A549 (cell line): ENCODE results near the gene APOL3. TPM values are rescaled to one million over a fixed set of nuclear protein-coding genes. Genes with fewer than 3 reads are reported as not detected.

ENCODE experiments used
- ATAC-seq, 2 experiments: fragments of 200-7000 bp in 1 of 2; fragments of >200 bp in 1 of 2; cut with Nextera tagmentation in 1 of 2; cut with Tn5 transposase in 1 of 2; 3 replicates each; pipeline versions ENCODE4 v1.8.0 to v1.9.1; 2018 to 2020; ENCODE audit warnings: mild to moderate bottlenecking in 1 of 2, moderate library complexity in 1 of 2
- CTCF ChIA-PET: fragments of 300-600 bp; sonication (Branson Sonifier 250); formaldehyde crosslinking; extraction: SDS; loops from one replicate; lab custom pipeline; 2021; ENCODE audit warnings: antibody characterized with exemption, inconsistent platforms; lab: Yijun Ruan, JAX
- POLR2A ChIA-PET: fragments of 350-600 bp; formaldehyde crosslinking; extraction: SDS; loops from one replicate; lab custom pipeline; 2021; ENCODE audit warnings: antibody characterized with exemption, inconsistent platforms; lab: Yijun Ruan, JAX
- DNase-seq, 2 experiments: peaks; one replicate each; pipeline versions ENCODE4 v3.0.0 to v3.0.0-alpha.2; 2011 to 2016; ENCODE audit warnings: low read depth in 1 of 2, low spot score in 1 of 2
- FAIRE-seq: peaks from 2 replicates; lab custom pipeline; 2011; peaks lifted over from hg19 to GRCh38; lab: Jason Lieb, UNC
- H3K27ac ChIP-seq, 2 experiments: fragments of >200 bp; sonication (Bioruptor Twin); formaldehyde crosslinking; 3 replicates each; pipeline ENCODE4 v1.5.1; 2016 to 2017
- H3K4me1 ChIP-seq: fragments of >200 bp; sonication (Bioruptor Twin); formaldehyde crosslinking; 3 replicates; pipeline ENCODE4 v1.6.1; 2016
- H3K4me2 ChIP-seq: fragments of >200 bp; sonication (Bioruptor Twin); formaldehyde crosslinking; 3 replicates; pipeline ENCODE4 v1.6.1; 2016
- H3K4me3 ChIP-seq: fragments of >200 bp; sonication (Bioruptor Twin); formaldehyde crosslinking; 3 replicates; pipeline ENCODE4 v1.5.1; 2016
- H3K9me3 ChIP-seq: fragments of >200 bp; sonication (Bioruptor Twin); formaldehyde crosslinking; 3 replicates; pipeline ENCODE4 v1.6.1; 2016
- BHLHE40 ChIP-seq: IDR thresholded peaks from 2 replicates; pipeline ENCODE4 v1.6.1; 2012; ENCODE audit warnings: low read depth, low read length, inconsistent platforms
- CEBPB ChIP-seq, 2 experiments: fragments of >200 bp in 1 of 2; sonication (Bioruptor Twin) in 1 of 2; formaldehyde crosslinking in 1 of 2; IDR thresholded peaks; 2 replicates each; pipeline ENCODE4 v1.6.1; 2012 to 2016
- EHF ChIP-seq: fragments of 250-450 bp; sonication (Bioruptor Pico); IDR thresholded peaks from 2 replicates; pipeline ENCODE4 v1.5.0; 2020; ENCODE audit warnings: mild to moderate bottlenecking
- ESRRA ChIP-seq: fragments of 150-350 bp; IDR thresholded peaks from 2 replicates; pipeline ENCODE4 v1.6.1; 2014; ENCODE audit warnings: mild to moderate bottlenecking, low read length, borderline replicate concordance
- FOSL2 ChIP-seq, 2 experiments: fragments of 450-650 bp in 1 of 2; fragments of >200 bp in 1 of 2; sonication (Bioruptor Twin) in 1 of 2; formaldehyde crosslinking; IDR thresholded peaks; 2 replicates each; pipeline versions ENCODE4 v1.5.0 to v1.6.1; 2016 to 2020; ENCODE audit warnings: mild to moderate bottlenecking in 1 of 2, moderate library complexity in 1 of 2
- FOXS1 ChIP-seq: fragments of 250-450 bp; sonication (Bioruptor Pico); IDR thresholded peaks from 2 replicates; pipeline ENCODE4 v1.5.0; 2020; ENCODE audit warnings: mild to moderate bottlenecking, moderate library complexity
- HDAC2 ChIP-seq: fragments of 200-600 bp; sonication (generic); IDR thresholded peaks from 2 replicates; pipeline ENCODE4 v1.6.1; 2016
- HOXB13 ChIP-seq: fragments of 250-450 bp; sonication (Bioruptor Pico); IDR thresholded peaks from 2 replicates; pipeline ENCODE4 v1.5.0; 2020; ENCODE audit warnings: low read depth, mild to moderate bottlenecking, moderate library complexity
- HOXB5 ChIP-seq: fragments of 250-450 bp; sonication (Bioruptor Pico); IDR thresholded peaks from 2 replicates; pipeline ENCODE4 v1.5.0; 2020; ENCODE audit warnings: mild to moderate bottlenecking, moderate library complexity
- KDM1A ChIP-seq: fragments of 200-600 bp; sonication (generic); IDR thresholded peaks from 2 replicates; pipeline ENCODE4 v1.6.1; 2016; ENCODE audit warnings: low read depth, mild to moderate bottlenecking
- KDM5A ChIP-seq: fragments of 200-600 bp; sonication (generic); IDR thresholded peaks from 2 replicates; pipeline ENCODE4 v1.6.1; 2016; ENCODE audit warnings: antibody characterized with exemption, mild to moderate bottlenecking
- MAFK ChIP-seq: fragments of 450-650 bp; IDR thresholded peaks from 2 replicates; pipeline ENCODE4 v1.6.1; 2014; ENCODE audit not compliant: partially characterized antibody
- MAZ ChIP-seq: fragments of 150-350 bp; IDR thresholded peaks from 2 replicates; pipeline ENCODE4 v1.6.1; 2014; ENCODE audit warnings: antibody characterized with exemption, low read depth, low read length, borderline replicate concordance
- NPAS2 ChIP-seq: fragments of 250-450 bp; sonication (Bioruptor Pico); IDR thresholded peaks from 2 replicates; pipeline ENCODE4 v1.8.0; 2022; ENCODE audit warnings: mild to moderate bottlenecking, moderate library complexity, borderline replicate concordance
- RAD21 ChIP-seq, 2 experiments: fragments of >200 bp in 1 of 2; sonication (Bioruptor Twin) in 1 of 2; formaldehyde crosslinking in 1 of 2; IDR thresholded peaks in 1 of 2; conservative IDR thresholded peaks in 1 of 2; 2 replicates in 1 of 2; 3 replicates in 1 of 2; pipeline ENCODE4 v1.6.1; 2012 to 2018; ENCODE audit warnings: inconsistent platforms in 1 of 2
- RARB ChIP-seq: fragments of 250-450 bp; sonication (Bioruptor Pico); IDR thresholded peaks from 2 replicates; pipeline ENCODE4 v1.8.0; 2021; ENCODE audit warnings: mild to moderate bottlenecking, moderate library complexity
- TFCP2L1 ChIP-seq: fragments of 250-450 bp; sonication (Bioruptor Pico); IDR thresholded peaks from 2 replicates; pipeline ENCODE4 v1.5.0; 2021; ENCODE audit warnings: mild to moderate bottlenecking
- ZFP36 ChIP-seq: fragments of 450-650 bp; IDR thresholded peaks from 2 replicates; pipeline ENCODE4 v1.6.1; 2014; ENCODE audit warnings: borderline replicate concordance; ENCODE audit not compliant: partially characterized antibody
- WGBS: methylation state at CpG from one replicate; pipeline ENCODE4 v1.1.6; 2017; ENCODE audit errors: missing lambda C conversion rate; 5-methylcytosine and 5-hydroxymethylcytosine counted together
- polyA plus RNA-seq, 4 experiments: library from polyadenylated mRNA; depleted of rRNA in 3 of 4; stranded (reverse); fragments of >200 nt; fragmentation: RNase III in 1 of 4; extraction: RNeasy Plus Mini Kit Qiagen cat#74134 plus additional on column Dnase treatment in 1 of 4; gene quantifications; 2 replicates in 3 of 4; 3 replicates in 1 of 4; pipeline ENCODE4 v1.2.3, GENCODE V29; 2011 to 2017
- TF ChIP-seq, protein P1 (sequence below): IDR thresholded peaks from 2 replicates; pipeline ENCODE4 v1.6.1; 2012; ENCODE audit warnings: low read depth, borderline replicate concordance
- TF ChIP-seq, protein P2 (sequence below): fragments of 450-650 bp; IDR thresholded peaks from 2 replicates; pipeline ENCODE4 v1.6.1; 2014; ENCODE audit warnings: antibody characterized with exemption
- TF ChIP-seq, protein P3 (sequence below): IDR thresholded peaks from 2 replicates; pipeline ENCODE4 v1.6.1; 2012
- TF ChIP-seq, protein P4 (sequence below): fragments of >200 bp; sonication (Bioruptor Twin); formaldehyde crosslinking; IDR thresholded peaks from 3 replicates; pipeline ENCODE4 v1.6.1; 2016
- TF ChIP-seq, protein P5 (sequence below): fragments of 200-600 bp; sonication (generic); IDR thresholded peaks from 2 replicates; pipeline ENCODE4 v1.6.1; 2016; ENCODE audit warnings: antibody characterized with exemption, mild to moderate bottlenecking, moderate library complexity
- TF ChIP-seq, protein P6 (sequence below): fragments of 250-450 bp; sonication (Bioruptor Pico); IDR thresholded peaks from 2 replicates; pipeline ENCODE4 v1.5.0; 2020; ENCODE audit warnings: low read depth, mild to moderate bottlenecking, moderate library complexity
- TF ChIP-seq, protein P7 (sequence below): IDR thresholded peaks from 2 replicates; pipeline ENCODE4 v1.6.1; 2012
- TF ChIP-seq, protein P8 (sequence below): fragments of 150-350 bp; IDR thresholded peaks from 2 replicates; pipeline ENCODE4 v1.6.1; 2014; ENCODE audit warnings: low read depth, mild to moderate bottlenecking, low read length

Gene APOL3
- polyA plus RNA-seq, 2 of the 4 experiments (the other 2 are of a cell fraction), result not detected

DNA sequence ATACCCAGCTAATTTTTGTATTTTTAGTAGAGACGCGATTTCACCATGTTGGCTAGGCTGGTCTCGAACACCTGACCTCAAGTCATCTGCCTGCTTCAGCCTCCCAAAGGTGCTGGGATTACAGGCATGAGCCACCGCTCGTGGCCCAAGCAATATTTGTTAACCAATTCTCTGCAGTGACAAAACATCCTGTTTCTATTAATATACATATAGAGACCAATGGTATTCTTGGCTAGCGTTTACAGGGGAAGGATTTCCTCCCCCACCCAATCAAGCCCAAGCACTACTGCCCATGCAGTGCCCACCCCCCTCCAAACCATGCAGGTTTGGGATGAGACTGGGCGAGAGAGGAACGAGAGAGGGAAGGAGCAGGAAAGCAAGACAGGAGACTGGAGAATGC lies 53.1 kb downstream of the APOL3 start:
- Histone ChIP-seq H3K4me2 (no peak overlapping the region), H3K4me1 (no peaks in the 10 kb centered on the region), H3K27ac (no peak overlapping the region), H3K9me3 (no peaks in the 10 kb centered on the region), H3K4me3 (no peak overlapping the region)
- no peak for ATAC-seq
- no peak for DNase-seq
- ChIA-PET CTCF (interaction anchor here (3.2 kb wide), 1 partner anchor 42 kb away, joined by 18 read pairs; no protein-coding TSS in a partner anchor), POLR2A (no interaction called here)
- TF ChIP-seq RARB (CRISPR knock-in tag) (no peak), ZFP36 (no peak), KDM5A (no peak), HOXB13 (CRISPR knock-in tag) (no peak), HOXB5 (CRISPR knock-in tag) (no peak), CEBPB (IDR thresholded peaks at IDR 0.05) (no peak), FOSL2 (IDR thresholded peaks at IDR 0.05) (no peak), FOSL2 (CRISPR knock-in tag; IDR thresholded peaks at IDR 0.05) (no peak), FOXS1 (CRISPR knock-in tag) (no peak), NPAS2 (CRISPR knock-in tag) (no peak), EHF (no peak), TFCP2L1 (CRISPR knock-in tag) (no peak)
- TF ChIP-seq, protein P1, sequence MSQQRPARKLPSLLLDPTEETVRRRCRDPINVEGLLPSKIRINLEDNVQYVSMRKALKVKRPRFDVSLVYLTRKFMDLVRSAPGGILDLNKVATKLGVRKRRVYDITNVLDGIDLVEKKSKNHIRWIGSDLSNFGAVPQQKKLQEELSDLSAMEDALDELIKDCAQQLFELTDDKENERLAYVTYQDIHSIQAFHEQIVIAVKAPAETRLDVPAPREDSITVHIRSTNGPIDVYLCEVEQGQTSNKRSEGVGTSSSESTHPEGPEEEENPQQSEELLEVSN, result no peak
- TF ChIP-seq, protein P2, sequence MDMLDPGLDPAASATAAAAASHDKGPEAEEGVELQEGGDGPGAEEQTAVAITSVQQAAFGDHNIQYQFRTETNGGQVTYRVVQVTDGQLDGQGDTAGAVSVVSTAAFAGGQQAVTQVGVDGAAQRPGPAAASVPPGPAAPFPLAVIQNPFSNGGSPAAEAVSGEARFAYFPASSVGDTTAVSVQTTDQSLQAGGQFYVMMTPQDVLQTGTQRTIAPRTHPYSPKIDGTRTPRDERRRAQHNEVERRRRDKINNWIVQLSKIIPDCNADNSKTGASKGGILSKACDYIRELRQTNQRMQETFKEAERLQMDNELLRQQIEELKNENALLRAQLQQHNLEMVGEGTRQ, result no peak
- TF ChIP-seq, protein P3, sequence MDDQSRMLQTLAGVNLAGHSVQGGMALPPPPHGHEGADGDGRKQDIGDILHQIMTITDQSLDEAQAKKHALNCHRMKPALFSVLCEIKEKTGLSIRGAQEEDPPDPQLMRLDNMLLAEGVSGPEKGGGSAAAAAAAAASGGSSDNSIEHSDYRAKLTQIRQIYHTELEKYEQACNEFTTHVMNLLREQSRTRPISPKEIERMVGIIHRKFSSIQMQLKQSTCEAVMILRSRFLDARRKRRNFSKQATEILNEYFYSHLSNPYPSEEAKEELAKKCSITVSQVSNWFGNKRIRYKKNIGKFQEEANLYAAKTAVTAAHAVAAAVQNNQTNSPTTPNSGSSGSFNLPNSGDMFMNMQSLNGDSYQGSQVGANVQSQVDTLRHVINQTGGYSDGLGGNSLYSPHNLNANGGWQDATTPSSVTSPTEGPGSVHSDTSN, result no peak
- FAIRE-seq, result no peak
- WGBS, result 53% methylated on average over 7 of the region's 8 CpGs

DNA sequence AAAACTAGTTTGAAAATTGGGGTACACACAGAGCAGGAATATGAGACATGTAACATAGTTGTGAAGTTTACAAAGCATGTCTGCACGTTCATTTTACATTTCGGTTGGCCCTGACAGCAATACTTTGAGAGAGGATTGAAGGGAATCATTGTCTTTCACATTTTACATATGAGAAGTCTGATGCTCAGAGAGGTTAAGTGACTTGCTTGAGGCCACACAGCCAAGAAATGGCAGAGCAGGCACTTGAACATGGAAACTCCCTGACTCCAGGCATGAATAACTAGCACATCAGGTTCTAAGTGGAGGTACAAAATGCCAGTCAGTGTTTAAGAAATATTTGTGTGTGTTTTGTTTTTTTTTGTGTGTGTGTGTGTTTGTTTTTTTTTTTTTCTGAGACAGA lies 53.6 kb downstream of the APOL3 start:
- no peak overlapping the region for H3K27ac ChIP-seq
- POLR2A ChIA-PET, result no interaction called here
- no peak overlapping the region for H3K4me3 ChIP-seq
- no peaks in the 10 kb centered on the region for H3K4me1 ChIP-seq
- ATAC-seq (no peak), FAIRE-seq (no peak), DNase-seq (no peak)
- no peak overlapping the region for H3K4me2 ChIP-seq
- WGBS, result 65% methylated on average over 2 of the region's 2 CpGs
- CTCF ChIA-PET, result interaction anchor here (3.2 kb wide), 1 partner anchor 41 kb away, joined by 18 read pairs; no protein-coding TSS in a partner anchor
- no peaks in the 10 kb centered on the region for H3K9me3 ChIP-seq
- TF ChIP-seq KDM1A, result no peak
- TF ChIP-seq MAFK, result no peak
- no peak for TF ChIP-seq NPAS2 (CRISPR knock-in tag)
- no peak for TF ChIP-seq BHLHE40
- TF ChIP-seq, protein P4, sequence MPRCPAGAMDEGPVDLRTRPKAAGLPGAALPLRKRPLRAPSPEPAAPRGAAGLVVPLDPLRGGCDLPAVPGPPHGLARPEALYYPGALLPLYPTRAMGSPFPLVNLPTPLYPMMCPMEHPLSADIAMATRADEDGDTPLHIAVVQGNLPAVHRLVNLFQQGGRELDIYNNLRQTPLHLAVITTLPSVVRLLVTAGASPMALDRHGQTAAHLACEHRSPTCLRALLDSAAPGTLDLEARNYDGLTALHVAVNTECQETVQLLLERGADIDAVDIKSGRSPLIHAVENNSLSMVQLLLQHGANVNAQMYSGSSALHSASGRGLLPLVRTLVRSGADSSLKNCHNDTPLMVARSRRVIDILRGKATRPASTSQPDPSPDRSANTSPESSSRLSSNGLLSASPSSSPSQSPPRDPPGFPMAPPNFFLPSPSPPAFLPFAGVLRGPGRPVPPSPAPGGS, result no peak
- no peak for TF ChIP-seq TFCP2L1 (CRISPR knock-in tag)
- TF ChIP-seq CEBPB (IDR thresholded peaks at IDR 0.05), result no peak
- TF ChIP-seq, protein P5, sequence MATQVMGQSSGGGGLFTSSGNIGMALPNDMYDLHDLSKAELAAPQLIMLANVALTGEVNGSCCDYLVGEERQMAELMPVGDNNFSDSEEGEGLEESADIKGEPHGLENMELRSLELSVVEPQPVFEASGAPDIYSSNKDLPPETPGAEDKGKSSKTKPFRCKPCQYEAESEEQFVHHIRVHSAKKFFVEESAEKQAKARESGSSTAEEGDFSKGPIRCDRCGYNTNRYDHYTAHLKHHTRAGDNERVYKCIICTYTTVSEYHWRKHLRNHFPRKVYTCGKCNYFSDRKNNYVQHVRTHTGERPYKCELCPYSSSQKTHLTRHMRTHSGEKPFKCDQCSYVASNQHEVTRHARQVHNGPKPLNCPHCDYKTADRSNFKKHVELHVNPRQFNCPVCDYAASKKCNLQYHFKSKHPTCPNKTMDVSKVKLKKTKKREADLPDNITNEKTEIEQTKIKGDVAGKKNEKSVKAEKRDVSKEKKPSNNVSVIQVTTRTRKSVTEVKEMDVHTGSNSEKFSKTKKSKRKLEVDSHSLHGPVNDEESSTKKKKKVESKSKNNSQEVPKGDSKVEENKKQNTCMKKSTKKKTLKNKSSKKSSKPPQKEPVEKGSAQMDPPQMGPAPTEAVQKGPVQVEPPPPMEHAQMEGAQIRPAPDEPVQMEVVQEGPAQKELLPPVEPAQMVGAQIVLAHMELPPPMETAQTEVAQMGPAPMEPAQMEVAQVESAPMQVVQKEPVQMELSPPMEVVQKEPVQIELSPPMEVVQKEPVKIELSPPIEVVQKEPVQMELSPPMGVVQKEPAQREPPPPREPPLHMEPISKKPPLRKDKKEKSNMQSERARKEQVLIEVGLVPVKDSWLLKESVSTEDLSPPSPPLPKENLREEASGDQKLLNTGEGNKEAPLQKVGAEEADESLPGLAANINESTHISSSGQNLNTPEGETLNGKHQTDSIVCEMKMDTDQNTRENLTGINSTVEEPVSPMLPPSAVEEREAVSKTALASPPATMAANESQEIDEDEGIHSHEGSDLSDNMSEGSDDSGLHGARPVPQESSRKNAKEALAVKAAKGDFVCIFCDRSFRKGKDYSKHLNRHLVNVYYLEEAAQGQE, result no peak
- no peak for TF ChIP-seq ESRRA
- TF ChIP-seq HDAC2, result no peak
- TF ChIP-seq RAD21 (conservative IDR thresholded peaks at IDR 0.05 in 1 of 2, IDR thresholded peaks at IDR 0.05 in 1 of 2), result no peak
- TF ChIP-seq, protein P6, sequence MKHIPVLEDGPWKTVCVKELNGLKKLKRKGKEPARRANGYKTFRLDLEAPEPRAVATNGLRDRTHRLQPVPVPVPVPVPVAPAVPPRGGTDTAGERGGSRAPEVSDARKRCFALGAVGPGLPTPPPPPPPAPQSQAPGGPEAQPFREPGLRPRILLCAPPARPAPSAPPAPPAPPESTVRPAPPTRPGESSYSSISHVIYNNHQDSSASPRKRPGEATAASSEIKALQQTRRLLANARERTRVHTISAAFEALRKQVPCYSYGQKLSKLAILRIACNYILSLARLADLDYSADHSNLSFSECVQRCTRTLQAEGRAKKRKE (CRISPR knock-in tag), result no peak
- TF ChIP-seq, protein P3, result no peak
- TF ChIP-seq, protein P7, sequence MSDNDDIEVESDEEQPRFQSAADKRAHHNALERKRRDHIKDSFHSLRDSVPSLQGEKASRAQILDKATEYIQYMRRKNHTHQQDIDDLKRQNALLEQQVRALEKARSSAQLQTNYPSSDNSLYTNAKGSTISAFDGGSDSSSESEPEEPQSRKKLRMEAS, result no peak
- TF ChIP-seq MAZ, result no peak
- TF ChIP-seq, protein P8, sequence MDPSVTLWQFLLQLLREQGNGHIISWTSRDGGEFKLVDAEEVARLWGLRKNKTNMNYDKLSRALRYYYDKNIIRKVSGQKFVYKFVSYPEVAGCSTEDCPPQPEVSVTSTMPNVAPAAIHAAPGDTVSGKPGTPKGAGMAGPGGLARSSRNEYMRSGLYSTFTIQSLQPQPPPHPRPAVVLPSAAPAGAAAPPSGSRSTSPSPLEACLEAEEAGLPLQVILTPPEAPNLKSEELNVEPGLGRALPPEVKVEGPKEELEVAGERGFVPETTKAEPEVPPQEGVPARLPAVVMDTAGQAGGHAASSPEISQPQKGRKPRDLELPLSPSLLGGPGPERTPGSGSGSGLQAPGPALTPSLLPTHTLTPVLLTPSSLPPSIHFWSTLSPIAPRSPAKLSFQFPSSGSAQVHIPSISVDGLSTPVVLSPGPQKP, result no peak
